Tibial nerve (tissue), 3 donors: ENCODE results near the gene JKAMP.

Source experiments
- CTCF ChIP-seq, 5 experiments: fragments of 200-600 bp in 3 of 5; fragments of 450-650 bp in 2 of 5; sonication (generic) in 3 of 5; IDR thresholded peaks; one replicate each; pipeline ENCODE4 v1.5.1; 2016 to 2019; ENCODE audit warnings: antibody characterized with exemption in 5 of 5, mild to moderate bottlenecking in 3 of 5, moderate library complexity in 2 of 5
- POLR2A ChIP-seq, 2 donors: fragments of 450-650 bp; IDR thresholded peaks; one replicate each; pipeline ENCODE4 v1.6.1; 2017; ENCODE audit warnings: antibody characterized with exemption in 2 of 2, mild to moderate bottlenecking in 2 of 2, moderate library complexity in 2 of 2

- TF ChIP-seq CTCF (IDR thresholded peaks at IDR 0.05) = no peak
- TF ChIP-seq POLR2A (IDR thresholded peaks at IDR 0.05) = no peak
Measured at GRCh38 chr14:59503256-59503655, 18.9 kb downstream of the JKAMP start.
